Bone marrow (tissue), 2 donors: ENCODE results near the gene RPL10.

Experiments
- DNase-seq, 2 donors: peaks; one replicate each; lab custom pipeline; 2025; lab: John Stamatoyannopoulos, UW

RPL10 gene

GRCh38 chrX:154449618-154450017, 51.4 kb downstream of the RPL10 start:
- no peak for DNase-seq

GRCh38 chrX:154450312-154450711, 52.1 kb downstream of the RPL10 start:
- DNase-seq: no peak
